GM12878 (cell line): ENCODE results near the gene RNF150. TPM values are rescaled to one million over a fixed set of nuclear protein-coding genes. Genes with fewer than 3 reads are reported as not detected.

Experiments
- ATAC-seq: fragments of 200-7000 bp; cut with Tn5 transposase; 3 replicates; pipeline ENCODE4 v1.9.1; 2020; ENCODE audit warnings: mild to moderate bottlenecking, moderate library complexity
- BruUV-seq: library from RNA; stranded (reverse); fragments of 400-500 nt; replicated peaks from 2 replicates; lab custom pipeline; 2021; lab: Mats Ljungman, UMichigan
- CTCF ChIA-PET: fragments of 300-600 bp; sonication (Branson Sonifier 250); formaldehyde crosslinking; extraction: SDS; loops from one replicate; lab custom pipeline; 2021; ENCODE audit warnings: inconsistent platforms; lab: Yijun Ruan, JAX
- POLR2A ChIA-PET: fragments of 350-600 bp; formaldehyde crosslinking; extraction: SDS; loops from one replicate; lab custom pipeline; 2021; ENCODE audit warnings: inconsistent platforms; lab: Charles Lee
- RAD21 ChIA-PET: fragments of 300-600 bp; sonication (Branson Sonifier 250); formaldehyde crosslinking; loops from one replicate; lab custom pipeline; 2023; ENCODE audit warnings: antibody characterized with exemption; ENCODE audit not compliant: unreplicated experiment; lab: Charles Lee
- SMC1A ChIA-PET: fragments of 300-600 bp; sonication (Branson Sonifier 250); formaldehyde crosslinking; loops from one replicate; lab custom pipeline; 2023; ENCODE audit not compliant: unreplicated experiment, uncharacterized antibody; lab: Charles Lee
- DNase-seq: peaks from one replicate; pipeline ENCODE4 v3.0.0-alpha.2; 2011; ENCODE audit warnings: low read depth, low spot score
- FAIRE-seq: peaks from 3 replicates; lab custom pipeline; 2011; peaks lifted over from hg19 to GRCh38; lab: Jason Lieb, UNC
- H2AFZ ChIP-seq: 2 replicates; pipeline ENCODE4 v1.6.0; 2011; ENCODE audit warnings: low read depth, low read length, control low read depth; ENCODE audit not compliant: control insufficient read depth
- H3K27ac ChIP-seq: 2 replicates; pipeline ENCODE4 v1.5.1; 2011; ENCODE audit warnings: control low read depth; ENCODE audit not compliant: control insufficient read depth, insufficient read depth
- H3K27me3 ChIP-seq, 2 experiments: replicated peaks in 1 of 2; 2 replicates each; pipeline versions ENCODE4 v1.6.0 to v1.6.1; 2011; ENCODE audit warnings: low read length in 1 of 2; ENCODE audit not compliant: control insufficient read depth in 2 of 2, insufficient read depth in 2 of 2
- H3K36me3 ChIP-seq, 2 experiments: 2 replicates each; pipeline ENCODE4 v1.5.1; 2011; ENCODE audit warnings: low read length in 1 of 2; ENCODE audit not compliant: control insufficient read depth in 2 of 2, insufficient read depth in 2 of 2
- H3K4me1 ChIP-seq: 2 replicates; pipeline ENCODE4 v1.6.1; 2011; ENCODE audit warnings: mild to moderate bottlenecking, low read length, moderate library complexity, mixed read lengths; ENCODE audit not compliant: control insufficient read depth, insufficient read depth
- H3K4me2 ChIP-seq: 2 replicates; pipeline ENCODE4 v1.6.0; 2011; ENCODE audit warnings: control low read depth; ENCODE audit not compliant: control insufficient read depth, insufficient read depth
- H3K4me3 ChIP-seq: fragments of 200-600 bp; sonication (generic); 2 replicates; pipeline ENCODE4 v1.5.1; 2016
- H3K79me2 ChIP-seq: 2 replicates; pipeline ENCODE4 v1.6.0; 2011; ENCODE audit warnings: low read length; ENCODE audit not compliant: control insufficient read depth, insufficient read depth
- H3K9ac ChIP-seq: 2 replicates; pipeline ENCODE4 v1.8.0; 2011; ENCODE audit warnings: low read length, control low read depth, mixed read lengths; ENCODE audit not compliant: control insufficient read depth, insufficient read depth
- H3K9me3 ChIP-seq: replicated peaks from 3 replicates; pipeline ENCODE4 v1.5.1; 2011; ENCODE audit warnings: mild to moderate bottlenecking, low read length; ENCODE audit not compliant: control insufficient read depth, insufficient read depth
- H4K20me1 ChIP-seq: 2 replicates; pipeline ENCODE4 v1.6.0; 2011; ENCODE audit not compliant: control insufficient read depth, insufficient read depth
- CBFB ChIP-seq: IDR thresholded peaks from 2 replicates; pipeline ENCODE4 v1.6.1; 2016; ENCODE audit warnings: antibody characterized with exemption, low read depth
- CHD4 ChIP-seq: fragments of 200-600 bp; sonication (generic); IDR thresholded peaks from 2 replicates; pipeline ENCODE4 v1.6.1; 2016; ENCODE audit warnings: mild to moderate bottlenecking
- CREB1 ChIP-seq: IDR thresholded peaks from 2 replicates; pipeline ENCODE4 v1.6.1; 2012; ENCODE audit warnings: low read depth, mild to moderate bottlenecking, inconsistent platforms
- IRF3 ChIP-seq: fragments of 450-650 bp; IDR thresholded peaks from 2 replicates; pipeline ENCODE4 v1.6.1; 2014; ENCODE audit warnings: mild to moderate bottlenecking
- POLR2AphosphoS2 ChIP-seq: IDR thresholded peaks from 2 replicates; pipeline ENCODE4 v1.6.1; 2011; ENCODE audit warnings: low read depth, mild to moderate bottlenecking, low read length, improper control_type of control experiment, moderate library complexity
- RAD51 ChIP-seq: fragments of 450-650 bp; IDR thresholded peaks from 2 replicates; pipeline ENCODE4 v1.6.1; 2016; ENCODE audit warnings: moderate library complexity, mild to moderate bottlenecking, inconsistent platforms
- RB1 ChIP-seq: fragments of 450-650 bp; formaldehyde crosslinking; IDR thresholded peaks from 2 replicates; pipeline ENCODE4 v1.6.1; 2017; ENCODE audit warnings: mild to moderate bottlenecking, borderline replicate concordance
- SIX5 ChIP-seq: IDR thresholded peaks from 2 replicates; pipeline ENCODE4 v1.6.1; 2011; ENCODE audit warnings: mild to moderate bottlenecking, low read depth, low read length, moderate library complexity; ENCODE audit not compliant: severe bottlenecking
- SMC3 ChIP-seq: IDR thresholded peaks from 2 replicates; pipeline ENCODE4 v1.6.1; 2011; ENCODE audit warnings: low read length, improper control_type of control experiment, borderline replicate concordance
- WGBS: methylation state at CpG from one replicate; pipeline ENCODE4 v1.1.6; 2016; ENCODE audit warnings: low lambda C conversion rate; ENCODE audit not compliant: insufficient replicate concordance, insufficient coverage; ENCODE audit errors: missing lambda C conversion rate; 5-methylcytosine and 5-hydroxymethylcytosine counted together
- in situ Hi-C: fragments of 300-500 bp; cut with MboI; formaldehyde crosslinking; loops from 9 replicates; pipeline ENCODE4 v1.14.3; 2018; ENCODE audit warnings: mixed read lengths
- intact Hi-C: fragments of 100-400 bp; cut with micrococcal nuclease; formaldehyde crosslinking; loops from one replicate; pipeline ENCODE4 v1.14.2; 2022; ENCODE audit not compliant: unreplicated experiment
- polyA plus RNA-seq, 11 experiments: library from polyadenylated mRNA; depleted of rRNA in 4 of 11; unstranded in 6 of 11; stranded (reverse) in 5 of 11; fragments of >200 nt; fragmentation: Nextera tagmentation in 4 of 11; fragmentation: Illumina TruSeq in 1 of 11; extraction: Ambion mirVana in 4 of 11; extraction: Trizol in 1 of 11; gene quantifications; 1 replicate in 1 of 11; 2 replicates in 10 of 11; pipeline versions ENCODE4 v1.2.1 to v1.2.3, GENCODE V29; 2011 to 2016; ENCODE audit warnings: inconsistent platforms in 2 of 11, missing spikeins in 2 of 11, low read depth in 1 of 11
- total RNA-seq, 4 experiments: library from RNA; depleted of rRNA in 3 of 4; stranded (reverse); fragments of >200 nt in 3 of 4; fragmentation: Illumina TruSeq in 1 of 4; extraction: Trizol in 1 of 4; gene quantifications; 2 replicates each; pipeline versions ENCODE4 v1.2.1 to v1.2.3, GENCODE V29; 2013 to 2021

The RNF150 gene
- total and polyA plus RNA-seq, 10 of the 15 experiments (the other 5 are each of a cell fraction or from before 2014, with no cell fraction given): 0.01 to 2.3 (median 0.04) TPM; not detected in 6

- no peak overlapping the region for H3K27ac ChIP-seq
- RAD21 ChIA-PET: no interaction called here
- H3K79me2 ChIP-seq: no peaks in the 10 kb centered on the region
- H3K4me2 ChIP-seq: no peak overlapping the region
- H3K9me3 ChIP-seq: no peaks in the 10 kb centered on the region
- no TSS peak for BruUV-seq
- no peaks in the 10 kb centered on the region for H4K20me1 ChIP-seq
- no peak overlapping the region for H3K9ac ChIP-seq
- no peak for DNase-seq
- in situ Hi-C loops (no loop called here), intact Hi-C loops (no loop called here)
- WGBS: 90% methylated on average over 1 of the region's 1 CpG
- CTCF ChIA-PET: no interaction called here
- no peaks in the 10 kb centered on the region for H3K36me3 ChIP-seq
- no peak for FAIRE-seq
- POLR2A ChIA-PET: no interaction called here
- no peaks in the 10 kb centered on the region for H3K27me3 ChIP-seq
- TF ChIP-seq SMC3 (no peak), IRF3 (no peak), POLR2AphosphoS2 (no peak), CBFB (no peak), CREB1 (no peak), RAD51 (no peak), CHD4 (no peak), SIX5 (no peak), RB1 (no peak)
- SMC1A ChIA-PET: no interaction called here
- no peak for ATAC-seq
- H3K4me3 ChIP-seq: no peak overlapping the region
- no peak overlapping the region for H2AFZ ChIP-seq
- no peaks in the 10 kb centered on the region for H3K4me1 ChIP-seq
Observed at GRCh38 chr4:140963883-140964282, 169.4 kb downstream of the RNF150 start.
